HuH-7 (cell line): Measurements from ENCODE around the gene GJA10.

ENCODE experiments used
- DNase-seq: peaks from one replicate; pipeline ENCODE4 v3.0.0; 2011; ENCODE audit warnings: low spot score

The GJA10 gene

DNA sequence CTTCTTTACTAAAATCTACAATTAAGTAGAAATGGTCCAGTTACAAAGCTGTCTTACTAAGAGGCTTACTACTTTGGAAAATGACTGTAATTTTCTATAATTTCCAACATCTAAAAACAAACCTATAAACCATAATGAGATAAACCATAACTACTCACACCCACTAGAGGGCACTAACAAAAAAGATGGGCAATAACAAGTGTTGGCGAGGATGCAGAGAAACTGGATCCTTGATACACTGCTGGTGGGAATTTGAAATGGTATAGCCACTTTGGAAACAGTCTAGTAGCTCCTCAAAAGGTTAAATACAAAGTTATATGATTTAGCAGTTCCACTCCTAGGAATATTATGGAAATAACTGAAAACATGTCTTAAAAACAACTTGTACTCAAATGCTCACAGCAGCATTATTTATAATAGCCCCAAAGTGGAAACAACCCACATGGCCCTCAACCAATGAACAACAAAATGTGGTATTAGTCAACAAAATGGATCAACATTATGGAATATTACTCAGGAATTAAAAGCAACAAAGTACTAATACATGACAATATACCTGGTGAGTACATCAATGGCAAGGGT, 50.6 kb downstream of the GJA10 start:
- no peak for DNase-seq
